Fibroblast of villous mesenchyme (primary cell): ENCODE data around the gene DLGAP4. TPM values are rescaled to one million over a fixed set of nuclear protein-coding genes. Genes with fewer than 3 reads are reported as not detected.

ENCODE experiments used
- DNase-seq: peaks from one replicate; pipeline ENCODE4 v3.0.0-alpha.2; 2010; ENCODE audit warnings: low read depth
- H3K4me3 ChIP-seq: 2 replicates; pipeline ENCODE4 v1.5.1; 2011; ENCODE audit warnings: low read depth, mild to moderate bottlenecking, low read length
- total RNA-seq: library from RNA; depleted of rRNA; stranded (reverse); fragments of >200 nt; gene quantifications from 2 replicates; pipeline ENCODE4 v1.2.3, GENCODE V29; 2012
- TF ChIP-seq, protein P1 (sequence below): IDR thresholded peaks from 2 replicates; pipeline ENCODE4 v1.5.1; 2012; ENCODE audit warnings: low read depth, mild to moderate bottlenecking, low read length; ENCODE audit not compliant: insufficient read depth

DLGAP4 gene
- total RNA-seq, 1 donor, result 15.5 TPM

DNA sequence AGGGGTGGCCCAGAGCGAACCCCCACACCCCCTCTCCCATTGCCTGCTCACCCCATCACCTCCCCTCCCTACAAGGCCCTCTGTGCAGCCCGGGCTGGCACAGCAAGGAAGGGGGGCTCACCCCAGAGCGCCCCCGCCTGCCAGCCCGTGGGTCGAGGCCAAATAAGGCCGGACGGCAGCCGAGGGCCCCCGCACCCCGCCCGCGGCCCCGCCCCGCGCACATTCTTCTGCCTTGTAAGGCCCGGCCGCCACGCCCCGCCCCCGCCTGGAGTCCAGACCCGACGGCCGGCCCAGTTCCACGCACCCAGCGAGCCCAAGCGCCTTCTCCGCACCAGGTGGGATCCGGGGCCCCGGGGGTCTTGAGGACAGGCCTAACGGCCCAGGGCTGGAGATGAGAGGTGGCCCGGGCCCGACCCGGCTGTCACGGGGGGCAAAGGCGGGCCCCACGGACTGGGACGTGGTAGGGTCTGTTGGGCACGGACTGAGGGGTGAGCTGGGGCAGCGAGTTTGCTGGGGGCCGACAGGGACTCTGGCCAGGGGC is 235.2 kb downstream of the DLGAP4 start, which contains the start of gene MYL9:
TSS of gene MYL9 (plus strand) at position 293 of the 541 bp plus-strand sequence. CDS start 3,366 bp downstream, outside the sequence.
- peak; percentile 79 for DNase-seq
- H3K4me3 ChIP-seq, result peak within 1 kb of the TSS; percentile 87
- TF ChIP-seq, protein P1, sequence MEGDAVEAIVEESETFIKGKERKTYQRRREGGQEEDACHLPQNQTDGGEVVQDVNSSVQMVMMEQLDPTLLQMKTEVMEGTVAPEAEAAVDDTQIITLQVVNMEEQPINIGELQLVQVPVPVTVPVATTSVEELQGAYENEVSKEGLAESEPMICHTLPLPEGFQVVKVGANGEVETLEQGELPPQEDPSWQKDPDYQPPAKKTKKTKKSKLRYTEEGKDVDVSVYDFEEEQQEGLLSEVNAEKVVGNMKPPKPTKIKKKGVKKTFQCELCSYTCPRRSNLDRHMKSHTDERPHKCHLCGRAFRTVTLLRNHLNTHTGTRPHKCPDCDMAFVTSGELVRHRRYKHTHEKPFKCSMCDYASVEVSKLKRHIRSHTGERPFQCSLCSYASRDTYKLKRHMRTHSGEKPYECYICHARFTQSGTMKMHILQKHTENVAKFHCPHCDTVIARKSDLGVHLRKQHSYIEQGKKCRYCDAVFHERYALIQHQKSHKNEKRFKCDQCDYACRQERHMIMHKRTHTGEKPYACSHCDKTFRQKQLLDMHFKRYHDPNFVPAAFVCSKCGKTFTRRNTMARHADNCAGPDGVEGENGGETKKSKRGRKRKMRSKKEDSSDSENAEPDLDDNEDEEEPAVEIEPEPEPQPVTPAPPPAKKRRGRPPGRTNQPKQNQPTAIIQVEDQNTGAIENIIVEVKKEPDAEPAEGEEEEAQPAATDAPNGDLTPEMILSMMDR, result no peak

DNA sequence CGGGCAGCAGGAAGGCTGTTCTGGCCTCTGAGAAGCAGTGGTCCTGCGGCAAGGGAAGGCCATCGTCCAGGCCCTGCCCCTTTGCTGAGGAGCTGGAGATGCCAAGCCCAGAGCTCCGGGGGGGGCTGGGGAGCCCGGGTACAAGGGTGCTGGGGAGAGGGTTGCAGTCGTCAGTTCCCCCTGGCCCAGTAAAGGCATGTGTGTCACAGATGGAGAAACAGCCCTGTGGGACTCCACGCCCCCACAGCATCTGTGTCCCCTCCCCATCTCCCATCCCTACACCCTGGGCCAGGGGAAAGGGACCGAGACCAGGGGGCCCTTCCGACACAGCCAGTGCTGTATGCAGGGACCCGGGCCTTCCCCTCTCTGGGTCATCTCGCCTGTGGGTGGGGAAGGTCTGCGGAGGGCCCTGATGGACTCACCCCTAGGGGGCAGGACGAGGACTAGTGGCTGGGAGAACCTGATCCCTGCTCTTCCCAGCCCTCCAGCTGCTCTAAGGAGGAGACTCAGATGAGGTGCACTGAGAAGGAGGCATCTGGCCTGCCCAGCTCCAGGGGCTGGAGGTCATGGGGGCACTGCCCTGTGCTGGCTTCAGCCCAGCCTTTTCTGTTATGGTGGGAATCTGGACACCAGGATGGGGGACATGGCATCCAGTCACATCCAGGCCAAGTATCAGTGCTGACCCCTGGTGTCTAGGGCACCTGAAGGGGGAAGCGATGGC is 235.8 kb downstream of the DLGAP4 start:
- TF ChIP-seq, protein P1, result peak; percentile 78
- H3K4me3 ChIP-seq, result peak overlapping the region; percentile 87
- DNase-seq, result peak; percentile 64

DNA sequence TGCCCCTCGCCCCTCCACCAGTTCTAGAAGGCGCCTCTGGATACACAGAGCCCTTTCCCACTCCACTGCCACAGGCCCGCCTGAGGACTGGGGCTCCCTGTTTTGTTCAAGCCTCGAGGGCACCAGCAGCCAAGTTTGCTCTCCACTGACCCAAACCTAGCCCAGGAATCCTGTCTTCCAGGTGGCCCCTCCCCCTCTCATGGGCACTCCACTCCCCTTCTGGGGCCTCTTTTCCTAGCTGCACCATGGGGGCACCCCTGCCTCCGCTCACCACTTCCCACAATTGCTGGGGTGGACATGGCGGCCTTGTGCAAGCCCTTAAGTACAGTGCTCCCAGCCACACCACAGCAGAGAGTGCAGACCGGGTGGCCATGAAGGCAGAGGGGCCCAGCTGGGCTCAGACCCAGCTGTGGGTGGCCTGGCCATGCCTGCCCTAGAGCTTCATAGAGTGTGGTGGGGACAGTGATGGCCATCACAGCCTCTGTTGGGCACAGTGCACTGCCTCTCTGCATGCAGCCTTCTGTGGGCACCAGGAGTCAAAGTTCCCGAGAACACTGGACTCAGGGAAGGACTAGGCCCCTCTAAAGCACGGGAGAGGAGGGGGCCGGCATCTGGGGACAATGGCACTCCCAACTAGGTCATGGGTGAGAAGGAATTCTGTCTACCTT is 236.5 kb downstream of the DLGAP4 start:
- TF ChIP-seq, protein P1, result no peak
- DNase-seq, result no peak
- H3K4me3 ChIP-seq, result peak overlapping the region; percentile 87

DNA sequence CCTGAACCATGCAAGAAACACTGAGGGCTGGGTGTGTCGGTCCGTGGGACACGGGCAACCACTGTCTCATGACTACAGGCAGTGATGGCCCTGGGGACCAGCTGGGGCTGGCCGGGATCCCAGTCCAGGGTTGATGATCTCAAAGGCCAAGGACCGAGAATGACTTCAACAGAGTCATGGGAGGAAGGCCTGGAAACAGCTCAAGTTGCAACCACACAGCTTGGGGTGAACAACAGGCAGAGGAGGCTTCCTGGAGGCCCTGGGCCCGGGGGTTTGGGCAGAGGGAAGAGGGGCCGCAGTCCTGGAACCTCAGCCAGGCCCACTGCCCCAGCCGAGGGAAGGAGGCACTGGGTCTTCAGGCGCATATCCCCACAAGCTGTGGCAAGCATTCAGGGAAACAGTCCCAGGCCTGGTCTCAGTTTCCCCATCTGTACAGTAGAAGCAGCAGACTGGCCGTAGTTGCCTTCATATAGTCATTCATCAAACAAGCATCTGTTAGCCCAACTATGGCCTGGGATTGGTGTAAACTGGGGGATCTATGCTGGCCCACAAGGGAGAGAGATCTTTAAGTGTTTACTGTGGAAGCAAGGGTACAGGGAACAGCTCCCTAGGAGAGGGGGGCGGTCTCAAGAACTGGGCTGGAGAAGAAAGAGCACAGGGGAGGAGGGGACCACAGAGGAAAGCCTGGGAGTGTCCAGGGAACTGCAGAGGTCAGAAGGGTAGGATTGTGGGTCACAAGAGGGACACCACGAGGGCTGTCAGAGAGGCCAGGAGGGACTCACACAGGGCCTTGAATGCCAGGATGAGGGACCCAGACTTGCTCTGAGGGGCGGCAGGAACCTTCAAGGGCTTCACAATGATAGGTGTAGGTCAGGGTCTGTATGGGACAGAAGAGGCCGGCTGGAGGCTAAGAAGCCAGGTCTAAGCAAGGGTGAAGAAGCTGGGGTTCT is 237.3 kb downstream of the DLGAP4 start:
- H3K4me3 ChIP-seq, result peak overlapping the region; percentile 87
- DNase-seq, result peak; percentile 82
- TF ChIP-seq, protein P1, result no peak

DNA sequence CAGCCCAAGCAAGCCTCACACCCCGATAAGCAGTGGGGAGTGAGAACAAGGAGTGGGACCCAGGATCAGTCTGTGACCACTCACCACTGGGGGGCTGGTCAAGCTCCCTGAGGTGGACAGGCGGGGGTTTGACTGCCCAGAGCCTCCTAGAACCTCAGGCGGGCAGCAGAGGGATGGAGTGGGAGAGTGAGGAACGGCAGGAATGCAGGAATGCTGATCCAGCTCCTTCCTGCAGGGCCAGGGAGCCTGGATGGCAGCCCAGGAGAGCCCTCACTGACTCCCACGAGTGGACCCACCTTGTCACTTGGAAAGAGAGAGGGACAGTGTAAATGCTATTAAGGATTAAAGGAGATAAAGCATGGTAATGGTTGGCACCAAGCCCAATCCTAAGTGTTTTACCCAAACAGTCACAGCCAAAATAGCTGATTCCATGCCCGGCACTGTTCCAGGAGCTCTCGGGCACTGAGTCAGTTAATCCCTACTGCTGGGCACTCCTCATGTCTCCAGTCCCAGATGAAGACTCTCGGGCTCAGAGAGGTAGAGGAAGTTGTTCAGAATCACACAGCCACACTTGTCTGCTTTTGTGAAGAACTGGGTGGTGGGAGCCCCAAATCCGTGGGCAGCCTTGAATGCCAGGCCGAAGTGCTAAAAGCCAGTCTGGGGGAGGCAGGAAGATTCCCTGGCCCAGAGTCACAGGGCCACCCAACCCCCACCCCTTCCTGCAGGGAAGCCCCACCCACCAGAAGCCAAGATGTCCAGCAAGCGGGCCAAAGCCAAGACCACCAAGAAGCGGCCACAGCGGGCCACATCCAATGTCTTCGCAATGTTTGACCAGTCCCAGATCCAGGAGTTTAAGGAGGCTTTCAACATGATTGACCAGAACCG is 238.2 kb downstream of the DLGAP4 start:
- TF ChIP-seq, protein P1, result no peak
- H3K4me3 ChIP-seq, result peak overlapping the region; percentile 87
- peak; percentile 33 for DNase-seq
